Fibroblast of lung (primary cell): Measurements from ENCODE around the gene SMG7. TPM values are rescaled to one million over a fixed set of nuclear protein-coding genes. Genes with fewer than 3 reads are reported as not detected.

Experiments used
- DNase-seq, 2 donors: peaks; one replicate each; pipeline versions ENCODE4 v3.0.0 to v3.0.0-alpha.2; 2010; ENCODE audit warnings: low read depth in 2 of 2
- H2AFZ ChIP-seq: 2 replicates; pipeline ENCODE4 v1.5.1; 2012; ENCODE audit warnings: low read length, control low read depth, inconsistent platforms
- H3K27ac ChIP-seq: 2 replicates; pipeline ENCODE4 v1.5.1; 2011; ENCODE audit warnings: low read length, control low read depth; ENCODE audit not compliant: insufficient read depth
- H3K27me3 ChIP-seq: 2 replicates; pipeline ENCODE4 v1.5.1; 2011; ENCODE audit warnings: mild to moderate bottlenecking, low read length; ENCODE audit not compliant: control insufficient read depth, insufficient read depth
- H3K36me3 ChIP-seq: 2 replicates; pipeline ENCODE4 v1.5.1; 2011; ENCODE audit warnings: low read length; ENCODE audit not compliant: control insufficient read depth, insufficient read depth
- H3K4me1 ChIP-seq: 2 replicates; pipeline ENCODE4 v1.5.1; 2011; ENCODE audit warnings: low read length; ENCODE audit not compliant: control insufficient read depth, insufficient read depth; ENCODE audit errors: extremely low read depth
- H3K4me2 ChIP-seq: 2 replicates; pipeline ENCODE4 v1.5.1; 2011; ENCODE audit warnings: low read length, control low read depth; ENCODE audit not compliant: insufficient read depth; ENCODE audit errors: extremely low read depth
- H3K4me3 ChIP-seq, 4 experiments: fragments of 200-600 bp in 1 of 4; sonication (generic) in 1 of 4; replicated peaks in 1 of 4; 2 replicates each; pipeline ENCODE4 v1.5.1; 2011 to 2016; ENCODE audit warnings: low read length in 4 of 4, low read depth in 3 of 4, mild to moderate bottlenecking in 3 of 4, control low read depth in 2 of 4, inconsistent platforms in 1 of 4, mixed read lengths in 1 of 4; ENCODE audit not compliant: insufficient read depth in 1 of 4; ENCODE audit errors: control extremely low read depth in 1 of 4
- H3K79me2 ChIP-seq: 2 replicates; pipeline ENCODE4 v1.5.1; 2012; ENCODE audit warnings: mild to moderate bottlenecking, low read length, inconsistent platforms; ENCODE audit not compliant: control insufficient read depth, insufficient read depth
- H3K9ac ChIP-seq: 2 replicates; pipeline ENCODE4 v1.5.1; 2011; ENCODE audit warnings: mild to moderate bottlenecking, low read length, control low read depth; ENCODE audit not compliant: insufficient read depth
- H3K9me3 ChIP-seq: 2 replicates; pipeline ENCODE4 v1.5.1; 2012; ENCODE audit warnings: low read depth, low read length; ENCODE audit not compliant: control insufficient read depth, insufficient read depth
- H4K20me1 ChIP-seq: 2 replicates; pipeline ENCODE4 v1.5.1; 2011; ENCODE audit warnings: low read length; ENCODE audit not compliant: control insufficient read depth, insufficient read depth; ENCODE audit errors: extremely low read depth
- EZH2 ChIP-seq: IDR thresholded peaks from 2 replicates; pipeline ENCODE4 v1.5.1; 2012; ENCODE audit warnings: low read length, control low read depth, mild to moderate bottlenecking; ENCODE audit errors: missing control alignments
- polyA plus RNA-seq, 2 donors: library from polyadenylated mRNA; depleted of rRNA in 1 of 2; stranded (reverse) in 1 of 2; unstranded in 1 of 2; fragments of >200 nt; gene quantifications; 2 replicates each; pipeline ENCODE4 v1.2.1, GENCODE V29; 2011 to 2012; ENCODE audit warnings: missing spikeins in 1 of 2
- total RNA-seq: library from RNA; depleted of rRNA; stranded (reverse); fragments of >200 nt; gene quantifications from 2 replicates; pipeline ENCODE4 v1.2.1, GENCODE V29; 2014
- TF ChIP-seq, protein P1 (sequence below), 2 donors: IDR thresholded peaks in 1 of 2; conservative IDR thresholded peaks in 1 of 2; 1 replicate in 1 of 2; 2 replicates in 1 of 2; pipeline ENCODE4 v1.5.1; 2011 to 2012; ENCODE audit warnings: low read length in 2 of 2, control low read depth in 1 of 2, inconsistent platforms in 1 of 2, low read depth in 1 of 2, mild to moderate bottlenecking in 1 of 2

The SMG7 gene
- total and polyA plus RNA-seq, 2 donors (not counting 1 experiment from before 2014, with no cell fraction given) = 23.1 to 30.7 TPM

DNA sequence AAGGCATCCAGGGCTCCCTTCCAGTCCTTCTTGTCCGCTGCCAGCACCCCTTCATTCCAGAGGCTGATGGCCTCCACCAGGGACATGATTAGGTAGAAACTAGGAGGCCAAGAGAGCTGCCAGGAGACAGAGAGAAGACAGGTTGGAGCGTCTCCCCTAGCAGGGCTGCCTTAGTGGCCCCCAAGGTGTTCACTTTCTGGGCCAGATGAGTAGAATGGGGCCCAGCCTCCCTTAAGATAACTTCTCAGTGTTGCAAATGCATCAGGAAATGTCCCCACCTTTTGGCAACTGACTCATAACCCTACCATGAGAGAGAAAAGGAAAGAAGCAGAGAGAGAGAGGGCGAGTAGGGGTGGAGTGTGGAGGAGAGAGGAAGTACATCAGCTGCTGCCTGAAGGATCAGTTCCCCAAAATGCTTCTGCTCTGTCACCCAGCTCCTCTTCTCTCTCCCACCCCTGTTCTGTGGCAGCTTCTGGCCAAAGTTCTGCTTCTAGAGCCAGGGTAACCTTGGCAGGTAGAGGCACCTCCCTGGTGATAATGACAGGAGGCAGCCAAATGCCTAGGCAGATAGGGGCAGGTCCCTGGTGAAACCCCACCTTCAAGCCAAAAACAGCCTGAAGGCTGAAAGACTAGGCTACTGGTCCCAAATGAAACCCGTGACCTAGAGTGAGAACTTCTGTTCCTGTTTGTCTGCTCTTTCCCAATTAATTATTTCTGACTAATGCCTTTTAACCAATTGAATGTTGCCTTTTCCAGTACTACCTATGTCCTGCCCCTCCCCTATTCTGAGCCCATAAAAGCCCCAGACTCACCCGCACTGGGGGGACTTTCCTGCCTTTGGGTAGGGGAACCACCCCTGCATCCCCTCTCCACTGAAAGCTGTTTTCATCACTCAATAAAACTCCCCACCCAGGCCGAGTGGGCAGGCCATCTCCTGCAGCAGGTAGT lies 118.2 kb downstream of the SMG7 start, which contains the start of gene NCF2:
TSS of gene NCF2 (minus strand) at position 216 of the 948 bp plus-strand sequence. CDS start at position 86, 130 bp downstream.
- Histone ChIP-seq H3K9me3 (no peaks in the 10 kb centered on the region), H3K4me2 (no peak within 1 kb of the TSS), H2AFZ (no peak within 1 kb of the TSS), H3K4me1 (no peaks in the 10 kb centered on the region), H3K79me2 (no peaks in the 10 kb centered on the region), H4K20me1 (no peaks in the 10 kb centered on the region), H3K27ac (no peak within 1 kb of the TSS), H3K9ac (no peak within 1 kb of the TSS), H3K36me3 (no peaks in the 10 kb centered on the region), H3K4me3 (no peak within 1 kb of the TSS), H3K27me3 (no peaks in the 10 kb centered on the region)
- TF ChIP-seq, protein P1, sequence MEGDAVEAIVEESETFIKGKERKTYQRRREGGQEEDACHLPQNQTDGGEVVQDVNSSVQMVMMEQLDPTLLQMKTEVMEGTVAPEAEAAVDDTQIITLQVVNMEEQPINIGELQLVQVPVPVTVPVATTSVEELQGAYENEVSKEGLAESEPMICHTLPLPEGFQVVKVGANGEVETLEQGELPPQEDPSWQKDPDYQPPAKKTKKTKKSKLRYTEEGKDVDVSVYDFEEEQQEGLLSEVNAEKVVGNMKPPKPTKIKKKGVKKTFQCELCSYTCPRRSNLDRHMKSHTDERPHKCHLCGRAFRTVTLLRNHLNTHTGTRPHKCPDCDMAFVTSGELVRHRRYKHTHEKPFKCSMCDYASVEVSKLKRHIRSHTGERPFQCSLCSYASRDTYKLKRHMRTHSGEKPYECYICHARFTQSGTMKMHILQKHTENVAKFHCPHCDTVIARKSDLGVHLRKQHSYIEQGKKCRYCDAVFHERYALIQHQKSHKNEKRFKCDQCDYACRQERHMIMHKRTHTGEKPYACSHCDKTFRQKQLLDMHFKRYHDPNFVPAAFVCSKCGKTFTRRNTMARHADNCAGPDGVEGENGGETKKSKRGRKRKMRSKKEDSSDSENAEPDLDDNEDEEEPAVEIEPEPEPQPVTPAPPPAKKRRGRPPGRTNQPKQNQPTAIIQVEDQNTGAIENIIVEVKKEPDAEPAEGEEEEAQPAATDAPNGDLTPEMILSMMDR (conservative IDR thresholded peaks at IDR 0.05 in 1 of 2, IDR thresholded peaks at IDR 0.05 in 1 of 2; ENCODE audit: low read depth in 1 of 2, low read length in 2 of 2) = no peak
- no peak for TF ChIP-seq EZH2
- DNase-seq = no peak

DNA sequence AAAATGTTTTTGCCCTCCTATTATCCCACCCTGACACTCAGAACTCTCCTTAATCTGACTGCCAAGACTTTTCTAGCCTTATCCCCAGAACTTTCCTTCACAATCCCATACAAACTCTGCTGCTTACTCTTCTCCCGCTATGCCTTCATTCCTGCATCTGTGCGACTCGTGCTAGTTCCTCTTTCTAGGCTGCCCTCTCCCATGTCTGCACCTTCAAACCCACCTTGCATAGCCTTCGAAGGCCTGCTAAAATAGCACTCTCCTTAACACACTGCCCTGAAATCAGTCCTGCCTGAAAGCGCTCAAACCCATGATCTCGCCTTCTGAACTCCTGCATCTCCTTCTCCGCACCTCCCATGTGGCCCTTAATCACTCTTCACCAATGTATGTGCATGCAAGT lies 120.4 kb downstream of the SMG7 start:
- no peak for DNase-seq
- TF ChIP-seq, protein P1 (conservative IDR thresholded peaks at IDR 0.05 in 1 of 2, IDR thresholded peaks at IDR 0.05 in 1 of 2; ENCODE audit: low read depth in 1 of 2, low read length in 2 of 2) = no peak
- no peak for TF ChIP-seq EZH2

DNA sequence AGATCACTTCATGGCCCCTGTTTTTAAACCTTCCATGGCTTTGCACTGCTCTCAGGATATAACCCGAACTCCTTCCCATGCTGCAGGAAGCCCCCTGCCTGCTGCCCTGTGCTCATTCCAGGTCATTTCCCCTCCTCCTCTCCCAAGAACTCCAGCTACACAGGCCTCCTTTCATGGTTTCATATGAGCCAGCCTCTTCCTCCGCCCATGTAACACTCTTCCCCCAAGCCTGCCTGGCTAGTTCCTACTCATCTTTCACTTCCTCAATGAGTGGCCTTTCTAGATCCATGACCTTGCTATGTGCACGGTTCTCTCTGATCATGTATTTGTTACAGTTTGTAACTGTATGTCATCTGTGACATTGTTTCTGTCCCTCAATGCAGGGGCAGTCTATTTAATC lies 121.1 kb downstream of the SMG7 start:
- no peak overlapping the region for H2AFZ ChIP-seq
- no peaks in the 10 kb centered on the region for H3K27me3 ChIP-seq
- H3K4me1 ChIP-seq = no peaks in the 10 kb centered on the region
- TF ChIP-seq, protein P1 (conservative IDR thresholded peaks at IDR 0.05 in 1 of 2, IDR thresholded peaks at IDR 0.05 in 1 of 2; ENCODE audit: low read depth in 1 of 2, low read length in 2 of 2) = no peak
- TF ChIP-seq EZH2 = no peak
- H3K9me3 ChIP-seq = no peaks in the 10 kb centered on the region
- no peak overlapping the region for H3K9ac ChIP-seq
- H3K4me2 ChIP-seq = no peak overlapping the region
- H3K4me3 ChIP-seq = no peak overlapping the region
- no peak for DNase-seq
- H3K79me2 ChIP-seq = no peaks in the 10 kb centered on the region
- H3K27ac ChIP-seq = no peak overlapping the region
- H3K36me3 ChIP-seq = no peaks in the 10 kb centered on the region
- no peaks in the 10 kb centered on the region for H4K20me1 ChIP-seq

More for the DNA sequence above, 120.4 kb downstream of the SMG7 start:
- Histone ChIP-seq H3K9me3 (no peaks in the 10 kb centered on the region), H3K9ac (no peak overlapping the region), H3K27ac (no peak overlapping the region), H2AFZ (no peak overlapping the region), H3K4me1 (no peaks in the 10 kb centered on the region), H3K4me3 (no peak overlapping the region), H3K4me2 (no peak overlapping the region), H3K79me2 (no peaks in the 10 kb centered on the region), H3K27me3 (no peaks in the 10 kb centered on the region), H3K36me3 (no peaks in the 10 kb centered on the region), H4K20me1 (no peaks in the 10 kb centered on the region)
